Adrenal gland (tissue), 12 donors: Measurements from ENCODE around the gene ZSCAN25. TPM values are rescaled to one million over a fixed set of nuclear protein-coding genes. Genes with fewer than 3 reads are reported as not detected.

Source experiments
- DNase-seq, 7 donors: peaks; one replicate each; pipeline ENCODE4 v3.0.0-alpha.2; 2019 to 2020
- H3K27ac ChIP-seq, 5 donors: fragments of 200-600 bp; sonication (generic) in 4 of 5; 1 replicate in 3 of 5; 2 replicates in 2 of 5; pipeline versions ENCODE4 v1.5.1 to v1.8.0; 2016 to 2020; ENCODE audit warnings: mild to moderate bottlenecking in 1 of 5
- H3K27me3 ChIP-seq: fragments of 200-600 bp; 2 replicates; pipeline ENCODE4 v1.8.0; 2021
- H3K36me3 ChIP-seq, 2 donors: fragments of 200-600 bp; replicated peaks in 1 of 2; 1 replicate in 1 of 2; 2 replicates in 1 of 2; pipeline versions ENCODE4 v1.5.1 to v1.8.0; 2018 to 2022
- H3K4me1 ChIP-seq, 2 donors: fragments of 200-600 bp; replicated peaks in 1 of 2; 1 replicate in 1 of 2; 2 replicates in 1 of 2; pipeline versions ENCODE4 v1.5.1 to v1.8.0; 2018 to 2021
- H3K4me3 ChIP-seq, 4 donors: fragments of 200-600 bp; sonication (generic) in 3 of 4; one replicate each; pipeline ENCODE4 v1.5.1; 2016 to 2018
- H3K9me3 ChIP-seq, 3 donors: fragments of 200-600 bp; sonication (generic) in 1 of 3; replicated peaks in 1 of 3; 1 replicate in 2 of 3; 2 replicates in 1 of 3; pipeline versions ENCODE4 v1.5.1 to v1.8.0; 2016 to 2021
- POLR2A ChIP-seq, 2 donors: fragments of 450-650 bp; IDR thresholded peaks; one replicate each; pipeline ENCODE4 v1.6.1; 2017; ENCODE audit warnings: antibody characterized with exemption in 2 of 2, mild to moderate bottlenecking in 2 of 2, moderate library complexity in 1 of 2
- WGBS, 4 donors: extraction: QIAGEN DNeasy Blood & Tissue Kit in 2 of 4; methylation state at CpG; one replicate each; pipeline versions ENCODE4 v1.1.5 to v1.1.7; 2013 to 2017; 5-methylcytosine and 5-hydroxymethylcytosine counted together
- intact Hi-C, 2 donors: fragments of 100-400 bp; cut with DNase I; formaldehyde crosslinking; loops; one replicate each; pipeline versions ENCODE4 v1.14.1 to v1.15.0; 2022 to 2023
- polyA plus RNA-seq, 3 donors: library from polyadenylated mRNA; stranded (reverse); fragments of 200-250 nt in 2 of 3; fragments of 350-450 nt in 1 of 3; fragmentation: Illumina TruSeq in 1 of 3; extraction: RNeasy Lipid Tissue Mini Kit (QIAGEN cat#74804) in 1 of 3; gene quantifications; one replicate each; pipeline ENCODE4 v1.2.3, GENCODE V29; 2013 to 2014
- total RNA-seq, 9 donors: library from RNA; depleted of rRNA in 4 of 9; stranded (reverse); fragments of >200 nt in 4 of 9; fragments of 120-200 nt in 1 of 9; fragmentation: NEBNext Ultra II Directional in 1 of 9; extraction: Animal tissue kit (Norgen Biotek cat#: 25700) in 1 of 9; gene quantifications; one replicate each; pipeline versions ENCODE4 v1.1.0 to v1.2.4, GENCODE V29; 2013 to 2023
- TF ChIP-seq, protein P1 (sequence below), 6 experiments: fragments of 450-650 bp in 4 of 6; fragments of 200-600 bp in 2 of 6; sonication (generic) in 1 of 6; IDR thresholded peaks; 1 replicate in 5 of 6; 2 replicates in 1 of 6; pipeline versions ENCODE4 v1.5.1 to v1.8.0; 2016 to 2021; ENCODE audit warnings: antibody characterized with exemption in 6 of 6, mild to moderate bottlenecking in 2 of 6, moderate library complexity in 1 of 6
- donor health status: healthy with polysubstance abuse.
- donor health status: Bipolar disorder and iron deficiency.
- donor health status: DM: yes; HTN: yes; CAD: no.
- donor health status: DM: no; HTN: no; CAD: no.
- donor health status: DM: no; HTN: no; CAD: no.
- donor health status: DM: yes; HTN: yes; CAD: no.

Gene ZSCAN25
- total and polyA plus RNA-seq, 12 donors, result 5.4 to 18.4 (median 13.8) TPM

DNA sequence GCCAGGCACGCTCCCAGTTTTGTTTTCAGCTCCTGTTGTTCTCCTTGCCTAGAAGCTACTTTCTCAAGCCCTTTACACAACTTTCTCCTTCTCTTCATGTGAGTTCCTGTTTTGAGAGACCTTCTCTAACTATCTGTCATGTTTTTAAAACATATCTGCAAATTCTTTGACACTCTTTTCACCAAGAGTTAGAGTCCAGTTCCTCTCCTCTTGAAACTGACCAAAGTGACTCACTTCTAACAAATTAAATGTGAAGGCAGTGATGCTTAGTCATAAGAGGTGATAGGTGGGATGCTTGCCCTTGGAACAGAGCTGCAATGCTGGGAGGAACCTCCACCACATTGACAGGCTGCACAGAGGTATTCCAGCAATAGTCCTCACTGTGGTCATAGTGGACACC, 25.3 kb downstream of the ZSCAN25 start:
- TF ChIP-seq, protein P1, sequence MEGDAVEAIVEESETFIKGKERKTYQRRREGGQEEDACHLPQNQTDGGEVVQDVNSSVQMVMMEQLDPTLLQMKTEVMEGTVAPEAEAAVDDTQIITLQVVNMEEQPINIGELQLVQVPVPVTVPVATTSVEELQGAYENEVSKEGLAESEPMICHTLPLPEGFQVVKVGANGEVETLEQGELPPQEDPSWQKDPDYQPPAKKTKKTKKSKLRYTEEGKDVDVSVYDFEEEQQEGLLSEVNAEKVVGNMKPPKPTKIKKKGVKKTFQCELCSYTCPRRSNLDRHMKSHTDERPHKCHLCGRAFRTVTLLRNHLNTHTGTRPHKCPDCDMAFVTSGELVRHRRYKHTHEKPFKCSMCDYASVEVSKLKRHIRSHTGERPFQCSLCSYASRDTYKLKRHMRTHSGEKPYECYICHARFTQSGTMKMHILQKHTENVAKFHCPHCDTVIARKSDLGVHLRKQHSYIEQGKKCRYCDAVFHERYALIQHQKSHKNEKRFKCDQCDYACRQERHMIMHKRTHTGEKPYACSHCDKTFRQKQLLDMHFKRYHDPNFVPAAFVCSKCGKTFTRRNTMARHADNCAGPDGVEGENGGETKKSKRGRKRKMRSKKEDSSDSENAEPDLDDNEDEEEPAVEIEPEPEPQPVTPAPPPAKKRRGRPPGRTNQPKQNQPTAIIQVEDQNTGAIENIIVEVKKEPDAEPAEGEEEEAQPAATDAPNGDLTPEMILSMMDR (IDR thresholded peaks at IDR 0.05), result no peak
- Histone ChIP-seq H3K27me3 (no peaks in the 10 kb centered on the region), H3K4me3 (no peak overlapping the region), H3K4me1 (no peaks in the 10 kb centered on the region), H3K27ac (no peak overlapping the region), H3K36me3 (no peaks in the 10 kb centered on the region), H3K9me3 (no peaks in the 10 kb centered on the region)
- no peak for DNase-seq
- WGBS, 4 donors, result 88 to 97% (median 92%) methylated on average over 1 of the region's 1 CpG
- intact Hi-C loops, result no loop called here

DNA sequence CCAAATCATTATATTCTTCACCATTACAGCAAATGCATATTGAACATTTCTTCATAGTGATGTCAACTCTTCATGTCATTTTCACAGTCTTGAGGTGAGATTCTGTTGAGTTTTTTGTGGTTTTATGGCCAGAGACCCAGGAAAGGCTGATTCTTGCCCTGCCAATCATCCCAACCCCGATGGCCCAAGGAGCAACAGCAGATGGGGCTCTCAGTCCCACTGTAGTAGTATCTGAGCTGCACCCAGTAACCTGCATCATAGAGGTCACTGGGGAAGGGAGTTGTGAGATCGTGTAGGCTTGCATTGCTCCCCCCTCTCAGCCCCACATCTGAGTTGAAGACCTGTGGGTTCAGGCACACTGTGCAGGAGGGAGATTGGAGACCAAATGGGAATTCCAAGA, 26.7 kb downstream of the ZSCAN25 start:
- H3K4me3 ChIP-seq, result no peak overlapping the region
- no peaks in the 10 kb centered on the region for H3K36me3 ChIP-seq
- DNase-seq, result no peak
- no peak overlapping the region for H3K27ac ChIP-seq
- H3K4me1 ChIP-seq, result no peaks in the 10 kb centered on the region
- 84 to 96% (median 88%) methylated on average over 2 of the region's 2 CpGs; no CpG with 5 or more reads in 1 of the 4 donors for WGBS, 4 donors
- H3K27me3 ChIP-seq, result no peaks in the 10 kb centered on the region
- TF ChIP-seq, protein P1 (IDR thresholded peaks at IDR 0.05), result no peak
- TF ChIP-seq POLR2A (IDR thresholded peaks at IDR 0.05), result no peak
- intact Hi-C loops, result no loop called here
- no peaks in the 10 kb centered on the region for H3K9me3 ChIP-seq

DNA sequence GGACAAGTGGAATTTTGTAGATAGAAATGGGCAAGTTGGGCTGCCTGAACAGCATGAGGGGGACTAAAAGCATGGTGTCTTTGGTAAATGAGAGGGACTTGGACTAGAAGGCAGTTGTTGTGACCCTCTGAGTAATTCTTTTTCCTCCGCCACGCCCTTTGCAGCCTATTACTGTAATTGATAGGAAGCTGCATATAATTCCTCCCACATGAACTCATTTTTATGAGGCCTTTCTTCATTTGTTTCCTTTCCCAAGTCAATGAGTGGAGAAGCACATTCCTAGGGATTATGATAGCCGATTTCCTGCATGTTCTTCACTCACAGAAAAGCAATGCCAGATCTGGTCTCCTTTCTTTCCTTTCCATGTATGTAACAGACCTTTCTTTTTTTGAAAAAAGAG, 27.7 kb downstream of the ZSCAN25 start:
- 92 to 96% (median 95%) methylated on average over 3 of the region's 3 CpGs for WGBS, 4 donors
- DNase-seq, result no peak
- Histone ChIP-seq H3K4me1 (no peaks in the 10 kb centered on the region), H3K36me3 (no peaks in the 10 kb centered on the region), H3K4me3 (no peak overlapping the region), H3K27ac (no peak overlapping the region), H3K27me3 (no peaks in the 10 kb centered on the region), H3K9me3 (no peaks in the 10 kb centered on the region)
- TF ChIP-seq, protein P1 (IDR thresholded peaks at IDR 0.05), result no peak
- no peak for TF ChIP-seq POLR2A (IDR thresholded peaks at IDR 0.05)
- intact Hi-C loops, result no loop called here

DNA sequence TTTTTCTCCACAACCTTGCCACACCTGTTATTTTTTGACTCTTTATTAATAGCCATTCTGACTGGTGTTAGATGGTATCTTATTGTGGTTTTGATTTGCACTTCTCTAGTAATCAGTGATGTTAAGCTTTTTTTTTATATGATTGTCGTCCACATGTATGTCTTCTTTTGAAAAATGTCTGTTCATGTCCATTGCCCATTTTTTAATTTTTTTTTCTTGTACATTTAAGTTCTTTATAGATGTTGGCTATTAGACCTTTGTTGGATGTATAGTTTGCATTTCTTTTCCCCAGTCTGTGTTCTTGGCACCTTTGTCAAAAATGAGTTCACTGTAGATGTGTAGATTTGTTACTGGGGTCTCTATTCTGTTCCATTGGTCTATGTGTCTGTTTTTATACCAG, 28.8 kb downstream of the ZSCAN25 start:
- intact Hi-C loops, result no loop called here
- Histone ChIP-seq H3K4me3 (no peak overlapping the region), H3K9me3 (no peaks in the 10 kb centered on the region), H3K27ac (no peak overlapping the region), H3K4me1 (no peaks in the 10 kb centered on the region), H3K27me3 (no peaks in the 10 kb centered on the region), H3K36me3 (no peaks in the 10 kb centered on the region)
- no peak for TF ChIP-seq POLR2A (IDR thresholded peaks at IDR 0.05)
- TF ChIP-seq, protein P1 (IDR thresholded peaks at IDR 0.05), result no peak
- 93 to 100% (median 96%) methylated on average over 1 of the region's 1 CpG for WGBS, 4 donors
- no peak for DNase-seq
